ACHN (cell line): ENCODE measurements around the gene JCAD.
A peak's percentile ranks its signal among the peaks of the same experiment; 100 is the strongest.
"Not testable (repeated sequence)": the region's sequence is repeated elsewhere in the genome, so short reads cannot be mapped to it uniquely, and the experiment has no call there.

Experiments
- DNase-seq: peaks from one replicate; pipeline ENCODE4 v3.0.0-alpha.2; 2015
- in situ Hi-C: cut with HindIII; loops from 2 replicates; pipeline ENCODE4 v1.10.0; 2017; ENCODE audit warnings: low sequenced_read_pairs, low pct_ligation_motif_present, low pct_unique_long_range_greater_than_20kb

The JCAD gene

GRCh38 chr10:30059209-30060107, at the start of gene JCAD:
JCAD (minus strand) TSS chr10:30059586; CDS start chr10:30047812, 11,774 bp downstream.
- peak; percentile 45 for DNase-seq
- in situ Hi-C loops, result no loop called here

DNA sequence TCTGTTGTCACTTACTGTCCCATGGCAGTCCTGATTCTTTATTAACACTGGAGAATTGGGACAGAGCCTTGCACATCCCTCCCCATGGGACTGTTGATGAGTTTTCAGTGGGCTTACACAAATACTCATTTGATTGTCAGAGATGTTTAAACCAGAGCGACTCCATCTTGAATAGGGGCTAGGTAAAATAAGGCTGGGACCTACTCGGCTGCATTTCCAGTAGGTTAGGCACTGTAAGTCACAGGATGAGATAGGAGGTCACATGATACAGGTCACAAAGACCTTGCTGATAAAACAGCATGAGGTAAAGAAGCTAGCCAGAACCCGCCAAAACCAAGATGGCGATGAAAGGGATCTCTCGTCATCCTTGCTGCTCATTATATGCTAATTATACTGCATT, 47.6 kb upstream of the JCAD start:
- DNase-seq, result no peak
- in situ Hi-C loops, result no loop called here

DNA sequence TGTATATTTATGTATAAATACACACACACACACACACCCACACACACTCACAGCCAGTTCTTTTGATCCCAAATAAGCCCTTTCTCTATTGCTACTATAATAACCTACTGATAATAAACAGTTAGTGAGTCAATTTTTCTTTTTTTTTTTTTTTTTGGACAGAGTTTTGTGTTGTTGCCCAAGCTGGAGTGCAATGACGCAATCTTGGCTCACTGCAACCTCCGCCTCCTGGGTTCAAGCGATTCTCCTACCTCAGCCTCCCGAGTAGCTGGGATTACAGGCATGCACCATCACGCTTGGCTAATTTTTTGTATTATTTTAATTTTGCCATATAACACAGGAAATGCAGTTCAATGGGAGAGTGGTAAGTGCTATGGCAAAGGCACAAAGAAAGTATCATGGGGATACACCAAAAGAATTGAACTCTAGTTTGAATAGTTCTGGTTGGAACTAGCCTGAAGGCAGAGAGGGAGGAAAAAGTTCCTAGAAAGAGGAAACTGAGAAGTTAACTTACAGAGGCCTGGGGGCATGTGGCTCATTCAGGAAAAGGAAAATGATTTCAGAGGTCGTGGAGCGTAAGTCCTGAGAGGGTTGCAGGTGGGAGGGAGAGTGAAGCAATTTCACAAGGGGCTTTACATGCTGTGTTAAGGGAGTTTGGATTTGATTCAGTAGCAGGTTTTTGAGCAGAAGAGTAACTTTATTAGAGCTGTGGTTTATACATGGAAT, 44.4 kb upstream of the JCAD start:
- in situ Hi-C loops, result no loop called here
- DNase-seq, result no peak

DNA sequence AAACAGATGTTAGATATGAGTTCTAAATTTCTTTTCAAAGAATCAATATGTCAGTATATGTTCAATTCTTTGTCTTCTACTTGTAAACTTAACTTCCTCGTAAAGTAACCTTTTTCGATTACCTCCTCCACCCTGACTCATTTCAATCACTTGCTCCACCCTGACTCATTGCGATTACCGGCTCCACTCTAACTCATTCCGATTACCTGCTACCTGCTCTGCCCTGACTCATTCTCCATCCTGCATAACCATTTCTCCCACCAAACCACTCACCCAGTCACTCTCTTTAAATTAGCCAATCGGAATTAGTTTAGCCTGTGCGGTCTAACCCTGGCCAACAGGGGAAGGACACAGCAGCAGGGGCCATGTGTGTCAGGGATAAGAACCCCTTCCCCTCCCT, 40.3 kb upstream of the JCAD start:
- in situ Hi-C loops, DNase-seq: not testable (repeated sequence)

DNA sequence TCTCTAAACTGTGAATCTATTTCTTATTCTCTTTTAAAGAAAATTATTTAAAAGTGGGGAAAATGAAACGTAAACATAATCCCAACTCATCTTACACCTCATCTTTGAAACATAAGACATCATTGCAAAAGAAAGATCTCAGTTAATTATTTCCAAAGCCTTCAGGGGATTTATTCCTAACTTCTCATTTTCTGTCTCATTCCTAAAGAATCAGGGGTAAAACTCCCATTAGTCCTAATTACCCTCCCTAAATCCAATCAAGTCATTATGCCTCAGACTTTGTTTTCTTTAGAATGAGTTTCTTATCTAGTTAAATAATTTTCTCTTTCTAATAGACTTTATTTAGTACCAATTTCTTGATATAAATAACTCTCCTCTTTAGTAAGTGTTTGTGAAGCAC, 39.7 kb upstream of the JCAD start:
- in situ Hi-C loops, result no loop called here

GRCh38 chr10:30098629-30099028, 39.2 kb upstream of the JCAD start:
- peak; percentile 14 for DNase-seq
- in situ Hi-C loops, result no loop called here

More for the DNA sequence above, 39.7 kb upstream of the JCAD start:
- no peak for DNase-seq

- DNase-seq, result no peak
- in situ Hi-C loops, result no loop called here
Observed at GRCh38 chr10:30096564-30096963, 37.2 kb upstream of the JCAD start.

DNA sequence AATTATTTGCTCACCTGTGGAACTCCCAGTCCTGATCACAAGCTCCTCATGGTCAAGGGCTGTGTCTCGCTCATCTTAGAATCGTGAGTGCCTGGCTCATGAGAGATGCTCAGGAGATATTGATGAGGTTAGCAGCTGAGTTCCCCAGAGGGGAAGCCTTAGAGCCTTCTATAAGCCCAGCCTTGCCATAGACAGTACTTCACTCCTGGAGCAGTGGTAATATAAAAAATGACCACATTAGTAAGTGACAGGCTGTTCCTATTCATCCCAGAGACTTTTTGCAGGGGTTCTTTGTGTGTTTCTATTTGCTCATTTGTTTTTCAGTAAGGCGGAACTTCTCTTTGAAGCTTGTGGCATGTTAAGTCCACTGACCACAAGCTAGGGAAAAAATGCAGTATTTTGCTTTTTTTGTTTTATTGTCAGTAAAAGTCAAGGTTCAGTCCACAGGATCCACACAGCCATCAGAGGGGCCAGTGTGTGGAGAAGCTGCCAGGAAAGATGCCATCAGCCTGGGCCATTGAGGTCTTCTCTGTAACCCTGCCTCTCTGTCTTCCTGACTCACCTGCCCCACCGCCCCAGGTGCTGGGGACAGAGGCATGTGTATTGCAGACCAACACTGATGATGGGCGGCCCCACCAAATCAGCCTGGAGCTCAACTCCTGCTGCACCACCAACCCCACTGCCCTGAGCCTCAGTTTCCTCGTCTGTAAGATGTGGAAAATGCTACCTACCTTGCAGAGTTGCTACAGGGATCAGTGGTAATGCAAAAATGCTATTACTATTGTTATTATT, 36.4 kb upstream of the JCAD start:
- in situ Hi-C loops, result no loop called here
- no peak for DNase-seq

GRCh38 chr10:30094601-30095000, 35.2 kb upstream of the JCAD start:
- no peak for DNase-seq
- in situ Hi-C loops, result no loop called here

DNA sequence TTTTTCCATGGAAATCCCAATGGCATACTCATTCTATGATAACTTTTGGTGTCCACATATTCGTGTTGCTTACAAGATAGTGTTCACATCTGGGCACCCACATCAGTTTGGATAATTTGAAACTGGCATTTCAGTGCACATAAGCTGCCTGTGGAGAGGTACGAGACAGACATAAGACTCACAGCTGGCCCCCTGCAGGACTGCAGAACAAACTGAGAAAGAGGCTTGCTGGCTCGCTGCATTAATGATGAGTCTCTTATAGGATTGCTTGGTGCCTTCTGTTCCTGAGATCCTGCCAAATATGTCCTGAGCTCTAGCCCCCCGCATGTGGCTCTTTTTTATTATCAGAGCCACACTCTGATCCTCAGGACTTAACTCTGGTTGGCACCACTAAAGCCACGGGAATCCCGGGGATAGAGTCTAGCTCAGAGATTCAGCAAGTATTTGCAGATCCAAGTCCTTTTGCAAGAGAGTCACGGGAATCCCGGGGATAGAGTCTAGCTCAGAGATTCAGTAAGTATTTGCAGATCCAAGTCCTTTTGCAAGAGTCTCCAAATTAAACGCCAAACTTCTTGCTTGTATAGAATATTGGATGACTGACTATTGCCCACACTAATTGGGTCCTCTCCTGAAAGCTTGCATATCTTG, 34.0 kb upstream of the JCAD start:
- no peak for DNase-seq
- in situ Hi-C loops, result no loop called here

DNA sequence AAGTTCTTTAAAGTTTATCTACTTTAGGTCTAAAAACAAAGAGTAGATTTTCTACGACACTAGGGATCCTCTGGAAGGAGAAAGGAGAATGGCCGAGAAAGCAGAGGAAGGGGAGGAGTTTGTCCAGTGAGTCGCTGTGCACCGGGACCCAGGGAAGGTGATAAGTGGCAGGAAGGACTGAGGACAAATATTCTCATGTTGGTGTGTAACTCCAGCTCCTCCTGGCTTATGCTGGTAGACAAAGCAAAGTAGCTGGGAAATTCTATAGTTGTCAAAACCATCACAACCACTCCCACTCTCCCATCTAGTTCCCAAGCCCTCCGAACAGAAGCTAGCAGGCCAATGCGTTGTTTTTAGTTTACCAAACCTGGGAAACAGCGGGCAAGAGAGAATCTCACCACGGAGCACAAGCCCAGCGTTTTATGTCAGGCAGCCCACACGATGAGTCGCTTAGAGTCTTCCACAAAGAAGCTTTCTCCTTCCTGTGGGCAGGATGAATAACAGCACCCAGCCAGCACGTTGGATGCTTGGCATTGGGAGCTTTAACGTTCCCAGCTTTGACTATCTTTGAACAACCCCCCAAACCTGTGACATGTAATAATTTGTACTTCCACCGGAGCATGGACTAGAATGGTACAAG, 32.9 kb upstream of the JCAD start:
- in situ Hi-C loops, result no loop called here
- DNase-seq, result peak; percentile 25

DNA sequence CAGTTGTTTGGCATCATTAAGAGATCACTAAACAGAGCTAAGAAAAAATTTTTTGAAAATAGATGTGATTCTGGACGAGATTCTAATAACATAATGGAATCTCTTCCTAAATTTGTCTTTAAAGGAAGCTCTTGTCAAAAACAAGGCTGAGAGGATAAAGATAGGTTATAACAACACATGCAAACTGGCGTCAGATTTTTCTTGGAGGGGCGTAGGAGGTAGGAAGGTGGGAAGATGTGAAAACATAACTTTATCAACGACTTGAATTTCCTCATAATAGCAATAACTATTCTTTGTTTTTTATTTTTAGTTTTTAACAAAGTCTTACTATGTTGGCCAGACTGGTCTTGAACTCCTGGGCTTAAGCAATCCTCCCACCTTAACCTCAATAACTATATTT, 31.8 kb upstream of the JCAD start:
- no peak for DNase-seq
- in situ Hi-C loops, result no loop called here

- no peak for DNase-seq
- in situ Hi-C loops, result no loop called here
Observed at GRCh38 chr10:30088178-30088577, 28.8 kb upstream of the JCAD start.

DNA sequence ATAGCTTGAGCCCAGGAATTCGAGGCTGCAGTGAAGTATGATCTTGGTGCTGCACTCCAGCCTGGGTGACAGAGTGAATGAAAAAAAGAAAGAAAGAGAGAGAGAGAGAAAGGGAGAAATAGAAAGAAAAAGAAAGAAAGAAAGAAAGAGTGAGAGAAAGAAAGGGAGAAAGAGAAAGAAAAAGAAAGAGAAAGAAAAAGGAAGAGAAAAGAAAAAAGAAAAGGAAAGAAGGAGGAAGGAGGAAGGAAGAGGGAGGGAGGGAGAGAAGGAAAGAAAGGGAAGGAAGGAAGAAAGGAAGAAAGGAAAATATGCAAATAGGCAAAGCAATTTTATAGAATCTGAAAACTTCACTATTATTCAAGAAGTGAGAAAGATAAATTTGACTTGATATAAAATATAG, 24.5 kb upstream of the JCAD start:
- in situ Hi-C loops, result no loop called here
- no peak for DNase-seq

DNA sequence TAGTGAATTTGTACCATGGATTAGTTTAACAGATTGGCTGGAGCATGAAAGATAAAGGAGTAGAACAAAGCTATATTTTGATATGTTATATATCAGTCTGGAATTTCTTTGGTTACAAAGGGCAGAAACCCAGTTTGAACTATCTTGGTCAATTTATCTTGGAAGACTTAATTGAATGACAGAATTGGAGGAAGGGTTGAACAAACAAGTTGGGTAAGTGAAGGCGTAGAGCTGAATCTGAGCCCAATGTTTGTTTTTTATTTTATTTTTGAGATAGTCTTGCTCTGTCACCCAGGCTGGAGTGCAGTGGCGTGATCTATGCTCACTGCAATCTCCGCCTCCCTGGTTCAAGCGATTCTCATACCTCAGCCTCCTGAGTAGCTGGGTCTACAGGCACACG, 21.8 kb upstream of the JCAD start:
- in situ Hi-C loops, result no loop called here
- DNase-seq, result no peak

GRCh38 chr10:30080161-30080560, 20.8 kb upstream of the JCAD start:
- no peak for DNase-seq

DNA sequence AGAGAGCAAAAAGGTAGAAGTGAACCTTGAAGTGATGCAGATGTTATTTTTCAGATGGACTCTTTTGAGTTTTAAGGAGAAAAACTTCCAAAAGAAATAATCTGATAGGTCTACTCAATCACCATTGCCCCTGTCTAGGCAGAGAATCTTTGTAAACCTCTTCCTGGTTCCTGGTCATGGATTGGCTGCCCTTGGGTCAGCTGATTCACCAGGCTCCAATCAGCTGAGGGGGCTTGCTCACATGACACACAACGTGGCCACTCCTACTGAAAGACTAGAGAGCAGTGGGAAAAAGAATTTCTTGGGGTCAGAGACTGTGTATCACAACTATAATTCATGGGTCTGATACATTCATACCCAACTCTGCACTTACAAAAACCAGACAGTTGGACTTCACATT, 20.0 kb upstream of the JCAD start:
- in situ Hi-C loops, result no loop called here

More at GRCh38 chr10:30080161-30080560, 20.8 kb upstream of the JCAD start:
- in situ Hi-C loops, result no loop called here

DNA sequence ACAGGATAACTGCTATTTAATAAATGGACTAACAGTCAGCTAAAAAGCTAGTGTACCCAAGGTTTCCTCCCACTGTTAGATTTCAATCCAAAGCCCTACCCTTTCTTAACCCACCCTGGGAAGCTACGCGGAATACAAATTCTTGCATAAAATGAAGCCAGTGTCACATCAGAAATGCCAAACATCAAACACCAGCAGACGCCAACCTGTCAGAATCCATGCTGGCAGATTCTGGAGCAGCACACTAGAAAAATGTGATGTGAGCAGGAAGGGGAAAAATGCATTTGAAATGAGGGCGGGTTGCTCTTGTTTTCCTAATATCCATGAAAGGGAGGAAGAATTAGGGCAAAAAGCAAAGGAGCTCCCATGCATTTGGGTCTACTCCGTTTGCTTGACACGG, 16.1 kb upstream of the JCAD start:
- DNase-seq, result no peak
- in situ Hi-C loops, result no loop called here

More for the DNA sequence above, 20.0 kb upstream of the JCAD start:
- DNase-seq, result no peak
